A673 (cell line): ENCODE data around the gene ISG20L2. TPM values are rescaled to one million over a fixed set of nuclear protein-coding genes. Genes with fewer than 3 reads are reported as not detected.

Experiments used
- BruUV-seq: library from RNA; stranded (reverse); fragments of 400-500 nt; replicated peaks from 2 replicates; lab custom pipeline; 2021; lab: Mats Ljungman, UMichigan
- CTCF ChIA-PET: fragments of 300-600 bp; sonication (Branson Sonifier 250); formaldehyde crosslinking; loops from one replicate; lab custom pipeline; 2022; ENCODE audit warnings: antibody characterized with exemption; lab: Charles Lee
- POLR2A ChIA-PET: fragments of 300-600 bp; sonication (Branson Sonifier 250); formaldehyde crosslinking; loops from one replicate; lab custom pipeline; 2022; ENCODE audit warnings: antibody characterized with exemption; ENCODE audit not compliant: low non-redundant PET; lab: Charles Lee
- DNase-seq: peaks from one replicate; pipeline ENCODE4 v3.0.0-alpha.2; 2015; ENCODE audit warnings: low spot score
- H3K27ac ChIP-seq: fragments of 200-600 bp; sonication (generic); 2 replicates; pipeline ENCODE4 v1.5.1; 2016; ENCODE audit warnings: mixed run types, low read depth, mild to moderate bottlenecking, mixed read lengths, antibody characterized with exemption, low read length; ENCODE audit not compliant: poor library complexity, severe bottlenecking
- H3K27me3 ChIP-seq: fragments of 200-600 bp; sonication (generic); replicated peaks from 2 replicates; pipeline ENCODE4 v1.6.1; 2017; ENCODE audit warnings: mixed run types, low read depth, mild to moderate bottlenecking, mixed read lengths, antibody characterized with exemption, low read length; ENCODE audit not compliant: insufficient read depth, poor library complexity
- H3K36me3 ChIP-seq: fragments of 200-600 bp; sonication (generic); 2 replicates; pipeline ENCODE4 v1.6.1; 2016; ENCODE audit warnings: mixed run types, mild to moderate bottlenecking, mixed read lengths, antibody characterized with exemption, low read length; ENCODE audit not compliant: insufficient read depth, poor library complexity, severe bottlenecking
- H3K4me1 ChIP-seq: fragments of 200-600 bp; sonication (generic); 2 replicates; pipeline ENCODE4 v1.6.1; 2017; ENCODE audit warnings: mixed run types, mild to moderate bottlenecking, mixed read lengths, antibody characterized with exemption, low read length; ENCODE audit not compliant: insufficient read depth, poor library complexity, severe bottlenecking
- H3K4me3 ChIP-seq: fragments of 200-600 bp; sonication (generic); 2 replicates; pipeline ENCODE4 v1.5.1; 2016; ENCODE audit warnings: low read depth, mixed run types, mild to moderate bottlenecking, mixed read lengths, low read length; ENCODE audit not compliant: poor library complexity, severe bottlenecking
- H3K9me3 ChIP-seq: fragments of 200-600 bp; sonication (generic); 2 replicates; pipeline ENCODE4 v1.6.1; 2016; ENCODE audit warnings: mixed run types, low read depth, mild to moderate bottlenecking, mixed read lengths, antibody characterized with exemption, low read length; ENCODE audit not compliant: poor library complexity, severe bottlenecking
- EZH2 ChIP-seq: fragments of 200-600 bp; sonication (generic); IDR thresholded peaks from 2 replicates; pipeline ENCODE4 v1.6.1; 2017; ENCODE audit warnings: borderline replicate concordance, low read depth, mild to moderate bottlenecking, mixed read lengths, antibody characterized with exemption, low read length; ENCODE audit not compliant: poor library complexity, severe bottlenecking
- intact Hi-C: fragments of 100-400 bp; cut with micrococcal nuclease; formaldehyde crosslinking; loops from one replicate; pipeline ENCODE4 v1.10.0; 2022; ENCODE audit not compliant: unreplicated experiment
- total RNA-seq: library from RNA; stranded (reverse); gene quantifications from 2 replicates; pipeline ENCODE4 v1.2.3, GENCODE V29; 2021
- TF ChIP-seq, protein P1 (sequence below): fragments of 300-800, 200-600 bp; sonication (generic); conservative IDR thresholded peaks from 2 replicates; pipeline ENCODE4 v1.5.1; 2017; ENCODE audit warnings: low read depth, mild to moderate bottlenecking, antibody characterized with exemption, low read length, moderate library complexity, mixed read lengths

The ISG20L2 gene
- total RNA-seq, 1 experiment from 2014 or later, result 46.5 TPM

DNA sequence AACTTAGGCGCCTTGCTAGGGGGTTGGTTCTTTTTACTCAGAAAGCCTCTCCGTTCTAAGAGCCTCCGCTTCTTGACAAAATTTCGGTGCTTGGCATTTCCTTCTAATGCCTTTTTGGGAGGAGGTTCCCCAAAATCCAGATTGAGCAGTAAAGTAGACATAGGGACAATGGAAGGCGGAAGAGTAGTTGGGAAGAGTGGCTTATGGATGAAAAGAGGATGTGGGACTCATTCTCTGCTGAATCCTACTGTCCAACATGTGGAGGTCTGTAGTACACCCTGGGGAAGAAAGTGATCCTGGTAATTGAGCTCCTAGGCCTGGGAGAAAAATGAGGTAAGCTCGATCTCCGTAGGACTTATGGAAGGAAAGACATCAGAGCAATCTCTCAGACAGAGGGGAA is 1.1 kb downstream of the ISG20L2 start:
- Histone ChIP-seq H3K36me3 (peaks cover 24% of the 10 kb centered on the region), H3K27me3 (no peaks in the 10 kb centered on the region), H3K9me3 (no peaks in the 10 kb centered on the region), H3K4me3 (peak overlapping the region; percentile 95), H3K4me1 (peaks cover 23% of the 10 kb centered on the region), H3K27ac (peak overlapping the region; percentile 96)
- intact Hi-C loops, result no loop called here
- ChIA-PET CTCF (interaction anchor here (1.1 to 5.2 kb wide), 6 partner anchors 17 to 163 kb away, joined by 3 to 117 read pairs (median 16); partner anchors contain the start of genes CRABP2, INSRR and NTRK1), POLR2A (no interaction called here)
- BruUV-seq, result no TSS peak
- DNase-seq, result no peak
- no peak for TF ChIP-seq EZH2
- TF ChIP-seq, protein P1, sequence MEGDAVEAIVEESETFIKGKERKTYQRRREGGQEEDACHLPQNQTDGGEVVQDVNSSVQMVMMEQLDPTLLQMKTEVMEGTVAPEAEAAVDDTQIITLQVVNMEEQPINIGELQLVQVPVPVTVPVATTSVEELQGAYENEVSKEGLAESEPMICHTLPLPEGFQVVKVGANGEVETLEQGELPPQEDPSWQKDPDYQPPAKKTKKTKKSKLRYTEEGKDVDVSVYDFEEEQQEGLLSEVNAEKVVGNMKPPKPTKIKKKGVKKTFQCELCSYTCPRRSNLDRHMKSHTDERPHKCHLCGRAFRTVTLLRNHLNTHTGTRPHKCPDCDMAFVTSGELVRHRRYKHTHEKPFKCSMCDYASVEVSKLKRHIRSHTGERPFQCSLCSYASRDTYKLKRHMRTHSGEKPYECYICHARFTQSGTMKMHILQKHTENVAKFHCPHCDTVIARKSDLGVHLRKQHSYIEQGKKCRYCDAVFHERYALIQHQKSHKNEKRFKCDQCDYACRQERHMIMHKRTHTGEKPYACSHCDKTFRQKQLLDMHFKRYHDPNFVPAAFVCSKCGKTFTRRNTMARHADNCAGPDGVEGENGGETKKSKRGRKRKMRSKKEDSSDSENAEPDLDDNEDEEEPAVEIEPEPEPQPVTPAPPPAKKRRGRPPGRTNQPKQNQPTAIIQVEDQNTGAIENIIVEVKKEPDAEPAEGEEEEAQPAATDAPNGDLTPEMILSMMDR, result no peak

DNA sequence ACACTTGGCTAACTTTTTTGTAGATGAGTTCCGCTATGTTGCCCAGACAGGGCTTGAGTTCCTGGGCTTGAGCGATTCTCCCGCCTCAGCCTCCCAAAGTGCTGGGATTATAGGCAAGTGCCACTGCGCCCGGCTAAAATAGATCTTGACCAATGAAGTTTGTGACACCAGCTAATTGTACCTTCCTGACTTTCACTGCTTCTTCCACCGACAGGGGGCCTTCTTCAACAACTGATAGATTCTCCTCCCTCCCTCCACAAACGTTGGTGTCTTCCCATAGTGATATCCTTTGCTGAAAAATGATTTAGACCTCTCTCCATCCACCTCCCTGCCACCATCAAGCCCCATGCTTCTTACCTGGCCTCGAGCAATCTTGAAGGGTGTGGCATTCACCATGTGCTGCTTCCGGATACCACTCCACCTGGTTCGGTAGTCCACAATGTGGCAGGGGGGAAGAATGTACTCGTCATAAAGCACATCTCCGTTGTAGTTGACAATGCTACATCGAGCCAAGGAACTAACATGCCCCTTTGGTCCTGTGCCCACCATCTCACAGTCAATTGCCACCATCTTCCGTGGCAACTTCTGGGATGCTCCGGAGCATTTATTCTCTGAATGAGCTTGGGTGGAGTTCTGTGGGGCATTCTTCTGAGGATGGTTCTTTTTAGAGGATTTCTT is 1.9 kb downstream of the ISG20L2 start:
- Histone ChIP-seq H3K27ac (peak overlapping the region; percentile 21), H3K27me3 (no peaks in the 10 kb centered on the region), H3K36me3 (peaks cover 28% of the 10 kb centered on the region), H3K9me3 (no peaks in the 10 kb centered on the region), H3K4me3 (peak overlapping the region; percentile 95), H3K4me1 (peaks cover 23% of the 10 kb centered on the region)
- CTCF ChIA-PET, result interaction anchor here (0.6 to 5.2 kb wide), 22 partner anchors 14 to 493 kb away, joined by 3 to 117 read pairs (median 4); partner anchors contain the start of genes CRABP2, HDGF, INSRR and MRPL24
- no peak for TF ChIP-seq EZH2
- TF ChIP-seq, protein P1, result peak; percentile 74
- peak; percentile 82 for DNase-seq
- no TSS peak for BruUV-seq
- intact Hi-C loops, result loop anchor here (1.0 kb wide), 3 partner anchors 37 to 164 kb away; partner anchors contain the start of gene NTRK1
- POLR2A ChIA-PET, result interaction anchor here (0.9 kb wide), 1 partner anchor 36 kb away, joined by 3 read pairs; no protein-coding TSS in a partner anchor

- ChIA-PET CTCF (interaction anchor here (0.6 to 5.2 kb wide), 26 partner anchors 10 to 492 kb away, joined by 3 to 117 read pairs (median 6); partner anchors contain the start of genes CRABP2, HDGF, INSRR and MRPL24), POLR2A (interaction anchor here (0.9 to 1.2 kb wide), 3 partner anchors 34 to 37 kb away, joined by 3 to 6 read pairs (median 3); no protein-coding TSS in a partner anchor)
- H3K27me3 ChIP-seq, result no peaks in the 10 kb centered on the region
- intact Hi-C loops, result loop anchor here (1.0 kb wide), 3 partner anchors 36 to 165 kb away; partner anchors contain the start of gene NTRK1
- DNase-seq, result peak; percentile 85
- no TSS peak for BruUV-seq
- no peak for TF ChIP-seq EZH2
- TF ChIP-seq, protein P1, result peak; percentile 96
- H3K9me3 ChIP-seq, result no peaks in the 10 kb centered on the region
- H3K27ac ChIP-seq, result peak overlapping the region; percentile 21
- H3K4me1 ChIP-seq, result peaks cover 23% of the 10 kb centered on the region
- peak overlapping the region; percentile 95 for H3K4me3 ChIP-seq
- peaks cover 37% of the 10 kb centered on the region for H3K36me3 ChIP-seq
These were observed 2.8 kb downstream of the ISG20L2 start for GRCh38 chr1:156725683-156726280.
